Gastrocnemius medialis (tissue), 4 donors: ENCODE measurements around the gene HNRNPA3.

Experiments used
- POLR2A ChIP-seq, 2 donors: fragments of 450-650 bp; IDR thresholded peaks; one replicate each; pipeline ENCODE4 v1.6.1; 2017; ENCODE audit warnings: antibody characterized with exemption in 2 of 2, mild to moderate bottlenecking in 2 of 2, moderate library complexity in 2 of 2
- TF ChIP-seq, protein P1 (sequence below), 5 experiments: fragments of 450-650 bp in 3 of 5; fragments of 200-600 bp in 2 of 5; sonication (generic) in 2 of 5; IDR thresholded peaks in 4 of 5; conservative IDR thresholded peaks in 1 of 5; 1 replicate in 4 of 5; 2 replicates in 1 of 5; pipeline ENCODE4 v1.5.1; 2016 to 2019; ENCODE audit warnings: antibody characterized with exemption in 5 of 5, mild to moderate bottlenecking in 3 of 5, moderate library complexity in 3 of 5

GRCh38 chr2:177246000-177246399 lies 33.4 kb downstream of the HNRNPA3 start:
- TF ChIP-seq, protein P1, sequence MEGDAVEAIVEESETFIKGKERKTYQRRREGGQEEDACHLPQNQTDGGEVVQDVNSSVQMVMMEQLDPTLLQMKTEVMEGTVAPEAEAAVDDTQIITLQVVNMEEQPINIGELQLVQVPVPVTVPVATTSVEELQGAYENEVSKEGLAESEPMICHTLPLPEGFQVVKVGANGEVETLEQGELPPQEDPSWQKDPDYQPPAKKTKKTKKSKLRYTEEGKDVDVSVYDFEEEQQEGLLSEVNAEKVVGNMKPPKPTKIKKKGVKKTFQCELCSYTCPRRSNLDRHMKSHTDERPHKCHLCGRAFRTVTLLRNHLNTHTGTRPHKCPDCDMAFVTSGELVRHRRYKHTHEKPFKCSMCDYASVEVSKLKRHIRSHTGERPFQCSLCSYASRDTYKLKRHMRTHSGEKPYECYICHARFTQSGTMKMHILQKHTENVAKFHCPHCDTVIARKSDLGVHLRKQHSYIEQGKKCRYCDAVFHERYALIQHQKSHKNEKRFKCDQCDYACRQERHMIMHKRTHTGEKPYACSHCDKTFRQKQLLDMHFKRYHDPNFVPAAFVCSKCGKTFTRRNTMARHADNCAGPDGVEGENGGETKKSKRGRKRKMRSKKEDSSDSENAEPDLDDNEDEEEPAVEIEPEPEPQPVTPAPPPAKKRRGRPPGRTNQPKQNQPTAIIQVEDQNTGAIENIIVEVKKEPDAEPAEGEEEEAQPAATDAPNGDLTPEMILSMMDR (IDR thresholded peaks at IDR 0.05 in 4 of 5, conservative IDR thresholded peaks at IDR 0.05 in 1 of 5) = no peak
- no peak for TF ChIP-seq POLR2A (IDR thresholded peaks at IDR 0.05)
